K562 (cell line): ENCODE measurements around the gene CHTOP. TPM values are rescaled to one million over a fixed set of nuclear protein-coding genes. Genes with fewer than 3 reads are reported as not detected.

Experiments used
- ATAC-seq: fragments of 200-7000 bp; cut with Tn5 transposase; 3 replicates; pipeline ENCODE4 v1.9.1; 2020; ENCODE audit warnings: moderate library complexity
- BruUV-seq: library from RNA; stranded (reverse); fragments of 400-500 nt; replicated peaks from 2 replicates; lab custom pipeline; 2021; lab: Mats Ljungman, UMichigan
- CTCF ChIA-PET: fragments of 300-600 bp; formaldehyde crosslinking; extraction: SDS; loops from one replicate; lab custom pipeline; 2021; ENCODE audit warnings: low intra/inter-chr PET ratio; lab: Yijun Ruan, JAX
- POLR2A ChIA-PET: fragments of 300-600, 350-650 bp; sonication (Branson Sonifier 250); formaldehyde crosslinking; extraction: SDS; loops from one replicate; lab custom pipeline; 2021; ENCODE audit warnings: antibody characterized with exemption, inconsistent platforms; lab: Yijun Ruan, JAX
- DNase-seq, 4 experiments: peaks; one replicate each; pipeline versions ENCODE4 v3.0.0 to v3.0.0-alpha.2; 2011 to 2018; ENCODE audit warnings: low spot score in 3 of 4, mixed read lengths in 3 of 4; ENCODE audit errors: extremely low read depth in 1 of 4
- FAIRE-seq: peaks from 2 replicates; lab custom pipeline; 2011; peaks lifted over from hg19 to GRCh38; lab: Jason Lieb, UNC
- H2AFZ ChIP-seq: 2 replicates; pipeline ENCODE4 v1.6.0; 2011; ENCODE audit warnings: low read depth, low read length, control low read depth, inconsistent platforms
- H3K27ac ChIP-seq: fragments of 200-600 bp; 3 replicates; pipeline ENCODE4 v1.8.0; 2011; ENCODE audit warnings: low read depth, mild to moderate bottlenecking, control low read depth, inconsistent platforms, low read length, moderate library complexity, mixed read lengths; ENCODE audit errors: extremely low read depth
- H3K27me3 ChIP-seq, 2 experiments: fragments of 300-600 bp in 1 of 2; 2 replicates in 1 of 2; 3 replicates in 1 of 2; pipeline versions ENCODE4 v1.6.0 to v1.8.0; 2011; ENCODE audit warnings: inconsistent platforms in 2 of 2, low read length in 2 of 2, mild to moderate bottlenecking in 1 of 2, mixed read lengths in 1 of 2, moderate library complexity in 1 of 2; ENCODE audit not compliant: control insufficient read depth in 2 of 2, insufficient read depth in 2 of 2
- H3K36me3 ChIP-seq: fragments of 300-600 bp; 3 replicates; pipeline ENCODE4 v1.8.0; 2011; ENCODE audit warnings: mild to moderate bottlenecking, low read length, inconsistent platforms; ENCODE audit not compliant: control insufficient read depth, insufficient read depth
- H3K4me1 ChIP-seq, 2 experiments: fragments of 200-600 bp in 1 of 2; replicated peaks in 1 of 2; 2 replicates in 1 of 2; 3 replicates in 1 of 2; pipeline versions ENCODE4 v1.5.1 to v1.8.0; 2011; ENCODE audit warnings: inconsistent platforms in 2 of 2, low read length in 2 of 2, mild to moderate bottlenecking in 1 of 2, mixed read lengths in 1 of 2, moderate library complexity in 1 of 2; ENCODE audit not compliant: control insufficient read depth in 2 of 2, insufficient read depth in 2 of 2
- H3K4me2 ChIP-seq: 2 replicates; pipeline ENCODE4 v1.6.1; 2011; ENCODE audit warnings: low read length, control low read depth, inconsistent platforms, mixed read lengths; ENCODE audit not compliant: insufficient read depth
- H3K4me3 ChIP-seq: fragments of 200-600 bp; sonication (generic), shearing (Covaris generic); 2 replicates; pipeline ENCODE4 v1.5.1; 2016; ENCODE audit warnings: control low read depth, inconsistent platforms
- H3K79me2 ChIP-seq: fragments of 200-600 bp; 3 replicates; pipeline ENCODE4 v1.8.0; 2011; ENCODE audit warnings: low read length, inconsistent platforms; ENCODE audit not compliant: control insufficient read depth, insufficient read depth
- H3K9ac ChIP-seq, 2 experiments: 2 replicates each; pipeline versions ENCODE4 v1.6.0 to v1.6.1; 2011; ENCODE audit warnings: low read depth in 2 of 2, low read length in 2 of 2, control low read depth in 1 of 2, inconsistent platforms in 1 of 2, mild to moderate bottlenecking in 1 of 2, mixed read lengths in 1 of 2; ENCODE audit not compliant: insufficient read depth in 1 of 2
- H3K9me1 ChIP-seq: one replicate; pipeline ENCODE4 v1.6.0; 2011; ENCODE audit warnings: inconsistent platforms, mild to moderate bottlenecking, low read length, moderate library complexity; ENCODE audit not compliant: control insufficient read depth, insufficient read depth
- H3K9me3 ChIP-seq: replicated peaks from 2 replicates; pipeline ENCODE4 v1.5.1; 2011; ENCODE audit warnings: low read depth, low read length, inconsistent platforms; ENCODE audit not compliant: control insufficient read depth, insufficient read depth
- H4K20me1 ChIP-seq: replicated peaks from 2 replicates; pipeline ENCODE4 v1.6.1; 2011; ENCODE audit warnings: low read length, inconsistent platforms, mixed read lengths; ENCODE audit not compliant: control insufficient read depth, insufficient read depth
- BHLHE40 ChIP-seq: IDR thresholded peaks from 2 replicates; pipeline ENCODE4 v1.6.1; 2011; ENCODE audit warnings: low read length, improper control_type of control experiment
- CLOCK ChIP-seq: fragments of 250-450 bp; sonication (Bioruptor Pico); IDR thresholded peaks from 2 replicates; pipeline ENCODE4 v1.4.0; 2020; ENCODE audit warnings: mild to moderate bottlenecking, moderate library complexity, borderline replicate concordance
- CTCFL ChIP-seq: IDR thresholded peaks from 2 replicates; pipeline ENCODE4 v1.6.1; 2011; ENCODE audit warnings: borderline replicate concordance, low read depth, mild to moderate bottlenecking, moderate library complexity, low read length; ENCODE audit not compliant: insufficient read depth, poor library complexity, severe bottlenecking
- ELF2 ChIP-seq: fragments of 250-450 bp; sonication (Bioruptor Pico); IDR thresholded peaks from 2 replicates; pipeline ENCODE4 v1.5.0; 2021; ENCODE audit warnings: mild to moderate bottlenecking
- FOSL1 ChIP-seq: fragments of 200-800 bp; sonication (Bioruptor generic); conservative IDR thresholded peaks from 2 replicates; pipeline ENCODE4 v1.6.1; 2016; ENCODE audit warnings: missing genetic modification characterization, missing compliant biosample characterization
- IRF9 ChIP-seq: fragments of 450-650 bp; IDR thresholded peaks from 2 replicates; pipeline ENCODE4 v1.6.1; 2016; ENCODE audit warnings: missing biosample characterization, missing genetic modification characterization
- MYC ChIP-seq, 2 experiments: fragments of 250-450 bp in 1 of 2; sonication (Bioruptor Pico) in 1 of 2; IDR thresholded peaks; 2 replicates each; pipeline versions ENCODE4 v1.5.1 to v1.6.1; 2012 to 2021; ENCODE audit warnings: low read depth in 2 of 2, borderline replicate concordance in 1 of 2, improper control_type of control experiment in 1 of 2, low read length in 1 of 2, mild to moderate bottlenecking in 1 of 2, moderate library complexity in 1 of 2
- SMAD3 ChIP-seq: fragments of 450-650 bp; formaldehyde crosslinking; conservative IDR thresholded peaks from 2 replicates; pipeline ENCODE4 v1.4.0; 2020; ENCODE audit warnings: mild to moderate bottlenecking
- SMARCE1 ChIP-seq: fragments of 450-650 bp; IDR thresholded peaks from 2 replicates; pipeline ENCODE4 v1.7.1; 2016; ENCODE audit warnings: mild to moderate bottlenecking
- TRIM24 ChIP-seq, 2 experiments: fragments of 450-650 bp; IDR thresholded peaks; 2 replicates each; pipeline ENCODE4 v1.6.1; 2016
- U2AF1 ChIP-seq: fragments of 200-400 bp; formaldehyde crosslinking; optimal IDR thresholded peaks from 2 replicates; pipeline ENCODE3; 2017; ENCODE audit warnings: mild to moderate bottlenecking, low read depth, low read length, moderate library complexity
- ZNF395 ChIP-seq: fragments of 200-800 bp; sonication (Bioruptor generic); IDR thresholded peaks from 2 replicates; pipeline ENCODE4 v1.6.1; 2017; ENCODE audit warnings: missing genetic modification characterization, missing compliant biosample characterization
- WGBS: fragments of 100-300 bp; shearing (Covaris generic); methylation state at CpG from one replicate; pipeline ENCODE4 v1.1.6; 2016; ENCODE audit warnings: low coverage, mixed read lengths; ENCODE audit not compliant: insufficient coverage; ENCODE audit errors: missing lambda C conversion rate; 5-methylcytosine and 5-hydroxymethylcytosine counted together
- in situ Hi-C: fragments of 300-500 bp; cut with MboI; formaldehyde crosslinking; loops from 4 replicates; pipeline ENCODE4 v1.15.0; 2018; ENCODE audit warnings: inconsistent platforms, mixed read lengths
- intact Hi-C: fragments of 100-400 bp; cut with micrococcal nuclease; formaldehyde crosslinking; loops from 2 replicates; pipeline ENCODE4 v1.14.2; 2022
- polyA plus RNA-seq, 8 experiments: library from polyadenylated mRNA; depleted of rRNA in 4 of 8; stranded (reverse) in 5 of 8; unstranded in 3 of 8; fragments of >200 nt; fragmentation: Nextera tagmentation in 2 of 8; fragmentation: Illumina TruSeq in 1 of 8; extraction: Ambion mirVana in 2 of 8; extraction: Trizol in 1 of 8; gene quantifications; 2 replicates each; pipeline versions ENCODE4 v1.2.1 to v1.2.3, GENCODE V29; 2011 to 2014; ENCODE audit warnings: inconsistent platforms in 1 of 8, missing spikeins in 1 of 8
- total RNA-seq, 7 experiments: library from RNA; depleted of rRNA in 6 of 7; stranded (reverse); fragments of >200 nt in 6 of 7; fragmentation: Illumina TruSeq in 2 of 7; extraction: Trizol in 2 of 7; gene quantifications; 2 replicates each; pipeline versions ENCODE4 v1.2.1 to v1.2.3, GENCODE V29; 2011 to 2021; ENCODE audit warnings: low replicate concordance in 1 of 7

The CHTOP gene
- total and polyA plus RNA-seq, 9 of the 15 experiments (the other 6 are each of a cell fraction or from before 2014, with no cell fraction given), result 10.2 to 91.8 (median 60.8) TPM

GRCh38 chr1:153608742-153609584 is 24.9 kb upstream of the CHTOP start:
- peak overlapping the region in 1 of 2 experiments; percentile 77; a peak in 2 of 4 replicates for H3K9ac ChIP-seq
- no peaks in the 10 kb centered on the region for H4K20me1 ChIP-seq
- peak overlapping the region; percentile 54; the same call in 1 of the 2 replicates for H3K4me2 ChIP-seq
- ATAC-seq (peak; percentile 94), DNase-seq (peak; percentile 90 to 95 (median 94)), FAIRE-seq (peak; percentile 90)
- H2AFZ ChIP-seq, result peak overlapping the region; percentile 89
- in situ Hi-C loops, result no loop called here
- no peaks in the 10 kb centered on the region for H3K79me2 ChIP-seq
- ChIA-PET POLR2A (interaction anchor here (1.0 to 4.1 kb wide), 3 partner anchors 9 to 44 kb away, joined by 3 to 23 read pairs (median 3); partner anchors contain the start of genes S100A1 and S100A13), CTCF (no interaction called here)
- H3K36me3 ChIP-seq, result no peaks in the 10 kb centered on the region
- peaks cover 6% of the 10 kb centered on the region for H3K9me1 ChIP-seq
- H3K27ac ChIP-seq, result peak overlapping the region; percentile 50; the same call in 2 of the 3 replicates
- intact Hi-C loops, result no loop called here
- no TSS peak for BruUV-seq
- no peaks in the 10 kb centered on the region for H3K9me3 ChIP-seq
- WGBS, result 28% methylated on average over 18 of the region's 19 CpGs
- H3K4me1 ChIP-seq, result peaks cover 30 to 47% of the 10 kb centered on the region in 2 experiments
- H3K4me3 ChIP-seq, result no peak overlapping the region
- no peaks in the 10 kb centered on the region for H3K27me3 ChIP-seq
- TF ChIP-seq FOSL1 (peak; percentile 64), BHLHE40 (peak; percentile 50; the same call in 1 of the 2 replicates), IRF9 (tag) (no peak), TRIM24 (IDR thresholded peaks at IDR 0.05) (no peak), ZNF395 (CRISPR knock-in tag) (peak; percentile 60; the same call in 1 of the 2 replicates), CLOCK (no peak), U2AF1 (no peak), SMARCE1 (peak; percentile 67; the same call in 1 of the 2 replicates), ELF2 (CRISPR knock-in tag) (no peak), MYC (IDR thresholded peaks at IDR 0.05; ENCODE audit: low read depth, low read length) (0 out of 2 replicates have a peak, but pooled peaks have one; percentile 26), MYC (CRISPR knock-in tag; IDR thresholded peaks at IDR 0.05; ENCODE audit: borderline replicate concordance, low read depth) (no peak), SMAD3 (CRISPR knock-in tag) (no peak), CTCFL (no peak)
